ENCODE results near the gene FSIP1. TPM values are rescaled to one million over a fixed set of nuclear protein-coding genes. Genes with fewer than 3 reads are reported as not detected.

The FSIP1 gene
- total RNA-seq, 1 experiment from 2014 or later: 3.2 TPM

GRCh38 chr15:39720621-39721611 is 61.7 kb downstream of the FSIP1 start:
- Mint-ChIP-seq H3K9me3 (ENCODE audit: unreplicated experiment) (no peaks in the 10 kb centered on the region), H3K4me3 (ENCODE audit: unreplicated experiment) (no peak overlapping the region), H3K27me3 (ENCODE audit: insufficient read depth, unreplicated experiment) (no peaks in the 10 kb centered on the region), H3K36me3 (ENCODE audit: insufficient read depth, unreplicated experiment) (no peaks in the 10 kb centered on the region), H3K27ac (ENCODE audit: low read depth, unreplicated experiment) (no peak overlapping the region), H3K4me1 (ENCODE audit: insufficient read depth, unreplicated experiment) (peaks cover 16% of the 10 kb centered on the region)
- intact Hi-C loops (cut with micrococcal nuclease): no loop called here
- TF ChIP-seq CTCF (IDR thresholded peaks at IDR 0.05; ENCODE audit: unreplicated experiment): no peak
- no TSS peak for BruUV-seq (replicated peaks)
- ChIA-PET CTCF (interaction anchor here (0.6 to 1.5 kb wide), 4 partner anchors 24 to 200 kb away, joined by 3 to 5 read pairs (median 3); no protein-coding TSS in a partner anchor), POLR2A (interaction anchor here (1.5 kb wide), 1 partner anchor 9 kb away, joined by 5 read pairs; no protein-coding TSS in a partner anchor)
- no peak for DNase-seq (ENCODE audit: unreplicated experiment)

GRCh38 chr15:39720081-39720480 is 62.6 kb downstream of the FSIP1 start:
- Mint-ChIP-seq H3K4me1 (ENCODE audit: insufficient read depth, unreplicated experiment) (peaks cover 16% of the 10 kb centered on the region), H3K9me3 (ENCODE audit: unreplicated experiment) (no peaks in the 10 kb centered on the region), H3K4me3 (ENCODE audit: unreplicated experiment) (no peak overlapping the region), H3K27me3 (ENCODE audit: insufficient read depth, unreplicated experiment) (no peaks in the 10 kb centered on the region), H3K36me3 (ENCODE audit: insufficient read depth, unreplicated experiment) (no peaks in the 10 kb centered on the region), H3K27ac (ENCODE audit: low read depth, unreplicated experiment) (no peak overlapping the region)
- no peak for TF ChIP-seq CTCF (IDR thresholded peaks at IDR 0.05; ENCODE audit: unreplicated experiment)
- BruUV-seq (replicated peaks): no TSS peak
- no peak for DNase-seq (ENCODE audit: unreplicated experiment)
- ChIA-PET POLR2A (interaction anchor here (0.6 to 1.7 kb wide), 2 partner anchors 15 to 85 kb away, joined by 3 to 4 read pairs; no protein-coding TSS in a partner anchor), CTCF (interaction anchor here (1.3 to 1.5 kb wide), 3 partner anchors 34 to 37 kb away, joined by 3 to 5 read pairs (median 5); no protein-coding TSS in a partner anchor)
- intact Hi-C loops (cut with micrococcal nuclease): no loop called here

- DNase-seq (ENCODE audit: unreplicated experiment): no peak
- Mint-ChIP-seq H3K4me3 (ENCODE audit: unreplicated experiment) (no peak overlapping the region), H3K36me3 (ENCODE audit: insufficient read depth, unreplicated experiment) (no peaks in the 10 kb centered on the region), H3K27me3 (ENCODE audit: insufficient read depth, unreplicated experiment) (no peaks in the 10 kb centered on the region), H3K27ac (ENCODE audit: low read depth, unreplicated experiment) (no peak overlapping the region), H3K4me1 (ENCODE audit: insufficient read depth, unreplicated experiment) (peaks cover 16% of the 10 kb centered on the region), H3K9me3 (ENCODE audit: unreplicated experiment) (no peaks in the 10 kb centered on the region)
- no TSS peak for BruUV-seq (replicated peaks)
- TF ChIP-seq CTCF (IDR thresholded peaks at IDR 0.05; ENCODE audit: unreplicated experiment): no peak
- ChIA-PET CTCF (interaction anchor here (0.6 to 1.3 kb wide), 5 partner anchors 16 to 121 kb away, joined by 3 to 5 read pairs (median 3); no protein-coding TSS in a partner anchor), POLR2A (interaction anchor here (0.8 to 1.7 kb wide), 3 partner anchors 14 to 54 kb away, joined by 3 to 4 read pairs (median 3); no protein-coding TSS in a partner anchor)
- intact Hi-C loops (cut with micrococcal nuclease): no loop called here
Measured at GRCh38 chr15:39719109-39719508, 63.5 kb downstream of the FSIP1 start.

GRCh38 chr15:39717134-39717533 is 65.5 kb downstream of the FSIP1 start:
- ChIA-PET POLR2A (no interaction called here), CTCF (interaction anchor here (0.7 to 1.4 kb wide), 2 partner anchors 30 to 403 kb away, joined by 3 to 6 read pairs; no protein-coding TSS in a partner anchor)
- Mint-ChIP-seq H3K27me3 (ENCODE audit: insufficient read depth, unreplicated experiment) (no peaks in the 10 kb centered on the region), H3K9me3 (ENCODE audit: unreplicated experiment) (no peaks in the 10 kb centered on the region), H3K27ac (ENCODE audit: low read depth, unreplicated experiment) (no peak overlapping the region), H3K4me3 (ENCODE audit: unreplicated experiment) (no peak overlapping the region), H3K4me1 (ENCODE audit: insufficient read depth, unreplicated experiment) (peaks cover 16% of the 10 kb centered on the region), H3K36me3 (ENCODE audit: insufficient read depth, unreplicated experiment) (no peaks in the 10 kb centered on the region)
- DNase-seq (ENCODE audit: unreplicated experiment): no peak
- TF ChIP-seq CTCF (IDR thresholded peaks at IDR 0.05; ENCODE audit: unreplicated experiment): no peak
- intact Hi-C loops (cut with micrococcal nuclease): no loop called here
- BruUV-seq (replicated peaks): no TSS peak
